Esophagus muscularis mucosa (tissue), 4 donors: ENCODE results near the gene RETREG1. TPM values are rescaled to one million over a fixed set of nuclear protein-coding genes. Genes with fewer than 3 reads are reported as not detected.

Experiments used
- DNase-seq: peaks from one replicate; pipeline ENCODE4 v3.0.0-alpha.2; 2017; ENCODE audit errors: extremely low spot score
- H3K27ac ChIP-seq, 4 donors: fragments of 200-600 bp; sonication (generic); replicated peaks in 1 of 4; 1 replicate in 3 of 4; 2 replicates in 1 of 4; pipeline ENCODE4 v1.5.1; 2016 to 2019; ENCODE audit warnings: mild to moderate bottlenecking in 1 of 4
- H3K27me3 ChIP-seq, 4 donors: fragments of 200-600 bp; sonication (generic); one replicate each; pipeline versions ENCODE4 v1.5.1 to v1.6.0; 2016 to 2019
- H3K36me3 ChIP-seq, 4 donors: fragments of 200-600 bp; sonication (generic); one replicate each; pipeline ENCODE4 v1.5.1; 2016 to 2019
- H3K4me1 ChIP-seq, 4 donors: fragments of 200-600 bp; sonication (generic); one replicate each; pipeline ENCODE4 v1.5.1; 2016 to 2019
- H3K4me3 ChIP-seq, 4 donors: fragments of 200-600 bp; sonication (generic); 1 replicate in 2 of 4; 2 replicates in 2 of 4; pipeline ENCODE4 v1.5.1; 2016 to 2019; ENCODE audit warnings: mild to moderate bottlenecking in 4 of 4, moderate library complexity in 1 of 4
- H3K9me3 ChIP-seq, 4 donors: fragments of 200-600 bp; sonication (generic); 1 replicate in 3 of 4; 2 replicates in 1 of 4; pipeline ENCODE4 v1.5.1; 2016 to 2019
- EP300 ChIP-seq: sonication (generic); formaldehyde crosslinking; IDR thresholded peaks from one replicate; pipeline ENCODE4 v1.6.1; 2017; ENCODE audit warnings: antibody characterized with exemption
- POLR2A ChIP-seq: fragments of 450-650 bp; IDR thresholded peaks from one replicate; pipeline ENCODE4 v1.6.1; 2017; ENCODE audit warnings: antibody characterized with exemption, moderate library complexity, mild to moderate bottlenecking, low read depth
- POLR2AphosphoS5 ChIP-seq, 2 donors: sonication (generic); formaldehyde crosslinking; IDR thresholded peaks; one replicate each; pipeline ENCODE4 v1.6.1; 2017; ENCODE audit warnings: antibody characterized with exemption in 2 of 2
- WGBS: methylation state at CpG from one replicate; pipeline ENCODE4 v1.1.5; 2018; 5-methylcytosine and 5-hydroxymethylcytosine counted together
- intact Hi-C: fragments of 100-400 bp; cut with DNase I; formaldehyde crosslinking; loops from one replicate; pipeline ENCODE4 v1.15.1; 2023
- total RNA-seq, 4 donors: library from RNA; depleted of rRNA; stranded (reverse); fragments of >200 nt; gene quantifications; one replicate each; pipeline versions ENCODE4 v1.1.0 to v1.2.1, GENCODE V29; 2016
- TF ChIP-seq, protein P1 (sequence below), 3 experiments: fragments of 200-600 bp in 2 of 3; fragments of 450-650 bp in 1 of 3; sonication (generic) in 2 of 3; IDR thresholded peaks; one replicate each; pipeline ENCODE4 v1.5.1; 2017 to 2019; ENCODE audit warnings: antibody characterized with exemption in 3 of 3, mild to moderate bottlenecking in 2 of 3, moderate library complexity in 1 of 3

The RETREG1 gene
- total RNA-seq, 4 donors from 2014 or later: 7.5 to 13.0 (median 10.3) TPM

DNA sequence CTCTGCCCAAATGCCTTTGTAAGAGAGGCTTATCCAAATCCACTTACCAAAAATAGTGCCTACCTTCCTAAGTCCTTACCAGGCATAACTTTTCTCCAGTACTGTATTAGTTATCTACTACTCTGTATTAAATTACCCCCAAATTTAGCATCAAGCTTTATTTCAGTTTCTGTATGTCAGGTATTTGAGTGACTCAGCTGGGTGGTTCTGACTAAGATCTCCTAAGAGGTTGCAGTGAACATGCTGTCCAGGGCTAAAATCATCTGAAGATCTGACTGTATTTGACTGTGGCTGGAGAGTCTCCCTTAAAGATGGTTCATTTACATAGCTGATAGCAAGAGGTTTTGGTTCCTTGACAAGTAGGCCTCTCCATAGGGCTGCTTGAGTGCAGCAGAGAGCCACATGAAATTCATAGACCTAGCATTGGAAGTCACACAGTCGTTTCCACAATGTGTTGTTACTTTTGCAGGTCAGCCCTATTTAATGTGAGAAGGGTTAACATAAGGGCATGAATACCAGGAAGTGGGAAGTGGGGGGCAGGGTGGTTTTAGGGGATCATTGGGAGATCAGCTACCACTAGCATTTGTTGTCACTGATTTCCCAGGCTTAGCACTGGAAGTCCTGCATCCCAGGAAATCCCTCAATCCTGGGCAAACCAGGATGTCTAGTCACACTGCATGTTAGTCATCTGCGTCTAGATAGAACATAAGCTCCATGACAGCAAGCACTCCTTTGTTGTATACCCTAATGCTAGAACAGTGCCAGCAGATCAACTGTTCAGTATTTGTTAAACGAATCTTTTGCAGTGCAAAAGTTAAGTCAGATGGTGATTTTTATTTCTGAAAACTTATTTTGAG lies 149.2 kb downstream of the RETREG1 start:
- H3K9me3 ChIP-seq: no peaks in the 10 kb centered on the region
- H3K4me1 ChIP-seq: peaks cover 36 to 46% (median 41%) of the 10 kb centered on the region in 4 donors
- no peaks in the 10 kb centered on the region for H3K27me3 ChIP-seq
- no peak for TF ChIP-seq POLR2A
- TF ChIP-seq POLR2AphosphoS5 (IDR thresholded peaks at IDR 0.05): peak in 1 of 2 donors; percentile 8
- H3K4me3 ChIP-seq: no peak overlapping the region
- DNase-seq: no peak
- peaks cover 0 to 10% (median 9%) of the 10 kb centered on the region in 4 donors for H3K36me3 ChIP-seq
- peak overlapping the region; percentile 77 to 88 (median 84) for H3K27ac ChIP-seq
- intact Hi-C loops: no loop called here
- 59% methylated on average over 3 of the region's 3 CpGs for WGBS

DNA sequence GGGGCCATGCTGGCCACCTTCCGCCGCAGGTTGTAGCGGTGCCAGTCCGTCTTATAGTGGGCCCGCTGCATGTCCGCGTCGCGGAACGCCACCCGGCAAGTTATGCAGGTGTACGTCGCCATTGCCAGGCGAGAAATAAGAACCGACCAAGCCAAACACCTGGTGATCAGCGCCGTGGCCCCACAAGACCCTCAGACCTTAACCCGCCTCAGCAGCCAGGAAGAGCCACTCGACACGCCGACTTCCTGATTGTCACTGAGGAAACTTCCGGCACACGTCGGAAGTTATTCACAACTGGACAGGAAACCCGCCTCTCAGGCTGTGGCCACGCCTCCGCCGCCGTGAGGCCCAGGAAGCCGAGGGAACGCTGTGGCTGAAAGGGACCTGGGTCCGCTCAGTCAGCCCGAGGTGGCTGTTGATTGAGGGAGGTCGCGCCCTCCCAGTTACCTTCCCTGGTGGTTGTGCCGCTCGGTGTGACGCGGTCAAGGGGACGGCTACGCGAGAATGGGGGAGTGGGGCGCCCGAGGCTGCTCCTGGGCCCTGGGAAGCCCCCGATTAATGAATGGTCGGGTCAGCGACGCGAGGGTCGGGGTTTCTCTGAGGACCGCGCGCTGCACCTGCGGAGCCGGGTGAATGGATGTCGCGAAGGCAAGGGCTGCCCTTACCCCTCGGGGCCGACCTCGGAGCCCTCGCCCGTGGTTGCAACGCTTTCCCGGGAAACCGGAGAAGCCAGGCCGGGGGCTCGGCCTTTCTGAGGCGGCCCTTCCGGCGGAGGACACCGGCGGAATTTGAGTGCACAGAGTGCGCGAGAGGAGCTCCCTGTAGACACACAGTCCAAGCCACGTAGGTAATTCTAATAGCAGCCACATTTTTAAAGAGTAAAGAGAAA lies 151.0 kb downstream of the RETREG1 start, which contains the start of gene ZNF622:
Gene ZNF622 (minus strand): TSS at position 257 of the 889 bp plus-strand sequence. CDS start 135 bp downstream, at position 122.
- 2% methylated on average over 28 of the region's 75 CpGs for WGBS
- H3K4me1 ChIP-seq: peaks cover 54 to 64% (median 59%) of the 10 kb centered on the region in 4 donors
- intact Hi-C loops: no loop called here
- H3K27me3 ChIP-seq: no peaks in the 10 kb centered on the region
- peak; percentile 96 for DNase-seq
- peak within 1 kb of the TSS; percentile 77 to 88 (median 84) for H3K27ac ChIP-seq
- TF ChIP-seq POLR2AphosphoS5 (IDR thresholded peaks at IDR 0.05): peak; percentile 92 to 93
- no peak for TF ChIP-seq EP300
- peak; percentile 62 for TF ChIP-seq POLR2A
- H3K36me3 ChIP-seq: peaks cover 13 to 28% (median 26%) of the 10 kb centered on the region in 4 donors
- no peaks in the 10 kb centered on the region for H3K9me3 ChIP-seq
- H3K4me3 ChIP-seq: peak within 1 kb of the TSS; percentile 90 to 94 (median 93)

DNA sequence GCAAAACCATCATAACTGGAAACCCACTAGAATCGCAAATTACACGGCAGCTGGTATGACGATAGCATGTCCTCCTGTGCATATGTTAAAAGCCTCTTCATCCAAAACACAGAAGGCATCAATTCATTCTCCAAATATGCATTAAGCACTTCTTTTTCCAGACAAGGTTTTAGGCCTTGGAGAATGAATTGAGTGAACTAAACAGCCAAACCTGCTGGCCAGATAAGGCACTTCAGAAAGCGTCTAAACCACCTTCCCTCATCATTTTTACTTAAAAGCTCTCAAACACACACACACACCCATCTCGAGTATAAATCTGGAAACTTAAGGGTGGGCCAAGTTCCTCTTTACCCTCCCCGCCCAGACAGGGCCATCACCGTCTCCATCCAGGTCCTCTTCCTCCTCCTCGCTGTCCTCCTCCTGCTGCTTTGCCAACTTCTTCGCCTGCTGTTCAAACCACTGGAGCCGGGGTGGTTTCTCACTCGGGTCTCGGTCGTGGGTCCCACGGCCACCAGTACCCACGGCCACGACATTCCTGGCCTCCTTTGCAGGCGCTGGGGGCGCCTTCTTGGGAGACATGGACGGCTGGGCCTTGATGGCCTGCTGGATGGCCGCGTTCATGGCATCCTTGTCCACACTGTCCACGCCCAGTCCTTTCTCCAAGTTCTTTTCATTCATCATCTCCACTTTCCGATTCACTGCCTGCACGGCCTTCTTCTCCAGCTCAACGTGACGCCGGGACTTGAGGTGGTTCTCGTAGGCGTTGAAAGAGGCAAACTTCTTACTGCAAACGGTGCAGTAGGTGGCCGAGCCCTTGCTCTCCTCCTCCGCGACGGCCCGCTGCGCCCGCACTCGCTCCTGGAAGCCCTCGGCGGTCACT lies 151.9 kb downstream of the RETREG1 start:
- TF ChIP-seq, protein P1, sequence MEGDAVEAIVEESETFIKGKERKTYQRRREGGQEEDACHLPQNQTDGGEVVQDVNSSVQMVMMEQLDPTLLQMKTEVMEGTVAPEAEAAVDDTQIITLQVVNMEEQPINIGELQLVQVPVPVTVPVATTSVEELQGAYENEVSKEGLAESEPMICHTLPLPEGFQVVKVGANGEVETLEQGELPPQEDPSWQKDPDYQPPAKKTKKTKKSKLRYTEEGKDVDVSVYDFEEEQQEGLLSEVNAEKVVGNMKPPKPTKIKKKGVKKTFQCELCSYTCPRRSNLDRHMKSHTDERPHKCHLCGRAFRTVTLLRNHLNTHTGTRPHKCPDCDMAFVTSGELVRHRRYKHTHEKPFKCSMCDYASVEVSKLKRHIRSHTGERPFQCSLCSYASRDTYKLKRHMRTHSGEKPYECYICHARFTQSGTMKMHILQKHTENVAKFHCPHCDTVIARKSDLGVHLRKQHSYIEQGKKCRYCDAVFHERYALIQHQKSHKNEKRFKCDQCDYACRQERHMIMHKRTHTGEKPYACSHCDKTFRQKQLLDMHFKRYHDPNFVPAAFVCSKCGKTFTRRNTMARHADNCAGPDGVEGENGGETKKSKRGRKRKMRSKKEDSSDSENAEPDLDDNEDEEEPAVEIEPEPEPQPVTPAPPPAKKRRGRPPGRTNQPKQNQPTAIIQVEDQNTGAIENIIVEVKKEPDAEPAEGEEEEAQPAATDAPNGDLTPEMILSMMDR (IDR thresholded peaks at IDR 0.05): no peak
- TF ChIP-seq POLR2AphosphoS5 (IDR thresholded peaks at IDR 0.05) (no peak), EP300 (no peak), POLR2A (no peak)
- Histone ChIP-seq H3K4me1 (peaks cover 62 to 73% (median 66%) of the 10 kb centered on the region in 4 donors), H3K4me3 (peak overlapping the region; percentile 90 to 94 (median 93)), H3K27ac (peak overlapping the region; percentile 77 to 88 (median 84)), H3K27me3 (no peaks in the 10 kb centered on the region), H3K9me3 (no peaks in the 10 kb centered on the region), H3K36me3 (peaks cover 13 to 37% (median 34%) of the 10 kb centered on the region in 4 donors)
- whole genome bisulfite sequencing: 8% methylated on average over 40 of the region's 40 CpGs
- intact Hi-C loops: no loop called here
- no peak for DNase-seq

DNA sequence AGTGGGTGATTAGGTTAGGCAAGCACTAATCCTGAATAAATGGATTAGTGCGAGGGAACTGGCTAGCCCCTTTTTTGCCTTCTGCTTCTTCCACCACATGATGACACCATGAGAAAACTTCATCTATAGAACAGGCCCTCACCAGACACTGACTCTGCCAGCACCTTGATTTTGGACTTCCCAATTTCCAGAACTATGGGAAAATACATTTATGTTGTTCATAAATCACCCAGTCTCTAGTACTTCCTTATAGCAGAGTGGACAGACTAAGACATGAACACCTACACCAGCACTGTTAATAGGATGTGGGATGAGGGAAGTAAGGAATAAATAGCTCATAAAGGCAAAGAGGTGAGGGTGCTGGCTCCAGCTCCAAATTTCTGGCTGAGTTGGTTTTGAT lies 152.6 kb downstream of the RETREG1 start:
- intact Hi-C loops: no loop called here
- no peak overlapping the region for H3K27ac ChIP-seq
- H3K4me3 ChIP-seq: peak overlapping the region; percentile 90 to 94 (median 93)
- WGBS: 100% methylated on average over 1 of the region's 1 CpG
- no peak for DNase-seq
- peaks cover 62 to 80% (median 72%) of the 10 kb centered on the region in 4 donors for H3K4me1 ChIP-seq
- TF ChIP-seq, protein P1 (IDR thresholded peaks at IDR 0.05): no peak
- no peak for TF ChIP-seq EP300
- TF ChIP-seq POLR2AphosphoS5 (IDR thresholded peaks at IDR 0.05): no peak
- no peak for TF ChIP-seq POLR2A
- H3K27me3 ChIP-seq: no peaks in the 10 kb centered on the region
- H3K36me3 ChIP-seq: peaks cover 13 to 43% (median 36%) of the 10 kb centered on the region in 4 donors
- no peaks in the 10 kb centered on the region for H3K9me3 ChIP-seq

DNA sequence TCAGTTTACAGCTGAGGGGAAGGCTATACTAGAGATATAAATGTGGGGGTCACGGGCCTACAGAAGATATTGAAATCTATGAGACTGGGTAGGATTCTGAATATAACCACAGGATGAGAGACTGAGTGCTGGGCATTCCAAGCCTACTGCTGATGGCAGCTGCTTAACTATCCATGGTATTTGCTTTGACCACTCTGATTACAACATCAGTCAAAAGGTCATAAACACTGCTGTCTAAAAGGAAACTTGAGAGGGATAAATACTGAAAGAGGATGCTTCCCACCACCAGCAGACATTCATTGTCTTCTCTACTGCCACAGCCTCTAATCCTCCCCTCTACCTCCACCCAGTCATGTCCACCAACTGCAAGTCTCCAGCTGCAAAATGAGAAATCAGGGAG lies 155.0 kb downstream of the RETREG1 start:
- Histone ChIP-seq H3K4me1 (peaks cover 53 to 74% (median 58%) of the 10 kb centered on the region in 4 donors), H3K27me3 (no peaks in the 10 kb centered on the region), H3K27ac (no peak overlapping the region), H3K9me3 (no peaks in the 10 kb centered on the region), H3K36me3 (peaks cover 23 to 66% (median 50%) of the 10 kb centered on the region in 4 donors), H3K4me3 (no peak overlapping the region)
- TF ChIP-seq EP300: no peak
- TF ChIP-seq, protein P1 (IDR thresholded peaks at IDR 0.05): no peak
- TF ChIP-seq POLR2A: no peak
- TF ChIP-seq POLR2AphosphoS5 (IDR thresholded peaks at IDR 0.05): no peak
- DNase-seq: no peak
- intact Hi-C loops: no loop called here
- 71% methylated on average over 1 of the region's 1 CpG for WGBS
